Breast epithelium (tissue), 3 donors: Measurements from ENCODE around the gene ST14.

Experiments used
- CTCF ChIP-seq, 3 donors: fragments of 450-650 bp; IDR thresholded peaks; one replicate each; pipeline ENCODE4 v1.5.1; 2016 to 2017; ENCODE audit warnings: antibody characterized with exemption in 3 of 3, mild to moderate bottlenecking in 3 of 3, moderate library complexity in 3 of 3
- POLR2A ChIP-seq: fragments of 450-650 bp; IDR thresholded peaks from one replicate; pipeline ENCODE4 v1.6.1; 2016; ENCODE audit warnings: antibody characterized with exemption, mild to moderate bottlenecking, moderate library complexity

DNA sequence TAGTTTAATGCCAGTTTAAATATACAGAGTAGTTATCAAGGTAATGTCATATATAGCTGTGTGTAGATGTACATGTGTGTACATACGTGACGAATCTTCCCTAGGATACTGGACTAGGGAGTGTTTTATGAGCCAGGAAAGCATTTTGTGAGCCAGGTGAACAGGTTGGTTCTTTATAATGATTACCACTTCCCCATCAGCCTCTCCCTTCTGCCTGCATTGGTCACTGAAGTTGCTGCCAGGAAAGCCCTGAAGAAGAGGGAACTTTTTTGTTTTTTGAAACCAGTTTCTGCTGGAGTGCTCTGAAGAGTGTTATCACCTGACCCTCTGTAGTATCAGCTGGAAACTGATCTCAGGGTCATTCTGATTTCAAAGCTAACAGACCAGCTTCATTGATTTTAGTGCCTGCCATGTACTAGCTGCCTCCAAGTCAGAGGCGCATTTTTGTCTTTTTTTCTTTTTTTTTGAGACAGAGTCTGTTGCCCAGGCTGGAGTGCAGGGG is 14.2 kb upstream of the ST14 start:
- TF ChIP-seq CTCF (IDR thresholded peaks at IDR 0.05), result no peak
- no peak for TF ChIP-seq POLR2A
